DMS79 treated with DMSO at 0.1 percent for 48 hours (cell line): Measurements from ENCODE around the gene PLD6.

Experiments
- DNase-seq: peaks from one replicate; lab custom pipeline; 2025; lab: John Stamatoyannopoulos, UW

Gene PLD6

DNA sequence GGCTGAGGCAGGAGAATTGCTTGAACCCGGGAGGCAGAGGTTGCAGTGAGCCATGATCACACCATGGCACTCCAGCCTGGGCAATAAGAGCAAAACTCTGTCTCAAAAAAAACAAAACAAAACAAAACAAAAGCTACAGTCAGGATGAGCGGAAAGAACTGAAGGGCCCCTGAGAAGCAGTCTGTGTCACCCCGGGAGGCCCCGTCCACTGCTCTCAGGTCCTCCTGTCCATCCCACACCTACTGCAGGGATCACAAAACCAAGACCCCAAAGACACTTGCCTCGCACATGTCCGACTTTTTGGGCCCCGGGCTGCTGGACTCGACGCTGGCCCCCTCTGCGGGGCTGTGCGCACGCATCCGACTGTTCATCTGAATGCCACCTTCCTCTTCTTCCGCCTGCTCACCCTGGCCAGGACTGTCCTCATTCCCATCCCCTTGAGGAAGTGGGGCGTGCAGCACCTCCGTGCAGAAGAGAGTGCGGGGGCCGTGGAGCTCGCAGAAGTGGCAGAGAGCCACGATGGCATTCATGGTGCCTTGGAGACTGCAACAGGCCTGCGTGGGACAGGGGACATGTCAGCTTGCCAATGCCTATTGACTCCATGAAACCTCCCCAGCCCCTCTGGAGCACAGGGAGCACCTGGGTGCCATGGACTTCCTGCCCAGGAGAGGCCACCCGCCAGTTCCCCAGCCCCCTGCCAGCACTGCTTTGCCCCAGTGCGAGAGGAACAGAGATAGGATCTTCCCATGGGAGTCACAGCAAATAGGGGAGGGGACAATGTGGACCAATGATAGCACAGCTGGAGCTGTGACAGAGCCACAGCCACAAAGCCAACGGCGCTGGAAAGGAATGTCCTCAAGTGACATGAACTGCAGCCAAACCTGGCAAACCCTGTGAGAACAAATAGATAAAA is 21.7 kb upstream of the PLD6 start:
- no peak for DNase-seq

DNA sequence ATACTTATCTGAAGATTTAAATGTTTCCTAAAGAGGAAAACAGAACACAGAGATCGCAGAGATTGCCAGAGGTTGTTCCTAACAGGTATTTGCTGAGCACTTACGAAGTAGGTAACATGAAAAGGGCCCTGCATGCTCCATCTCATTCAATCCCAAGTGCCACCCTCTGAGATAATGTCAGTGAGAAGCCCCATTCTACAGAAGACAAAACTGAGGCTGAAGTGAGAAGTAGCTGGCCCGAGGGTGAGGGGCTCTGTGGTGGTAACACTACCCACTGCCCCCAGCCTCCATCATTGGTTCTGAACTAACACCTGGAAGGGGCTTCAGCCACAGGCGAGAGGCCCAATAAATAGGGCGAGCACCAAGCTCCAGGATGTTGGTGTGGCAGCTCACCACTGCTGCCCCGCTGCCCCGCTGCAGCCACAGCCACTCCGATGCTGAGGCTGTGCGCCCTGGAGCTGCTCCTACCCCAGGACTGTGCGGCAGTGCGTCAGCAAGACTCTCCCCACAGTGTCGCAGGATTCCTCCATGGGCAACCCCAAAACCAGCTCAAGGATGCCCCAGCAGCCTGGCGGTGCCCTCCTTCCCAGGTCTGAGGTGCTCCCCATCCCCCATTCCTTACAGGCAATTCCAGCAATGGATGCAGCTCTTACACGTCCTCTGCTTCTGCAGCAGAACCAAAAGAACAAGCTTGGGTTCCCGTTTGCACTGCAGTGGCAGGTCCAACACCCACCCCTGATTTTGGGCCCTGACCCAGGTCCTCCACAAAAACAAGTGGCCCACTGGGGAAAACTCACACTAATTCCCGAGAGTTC is 20.5 kb upstream of the PLD6 start:
- DNase-seq = no peak

DNA sequence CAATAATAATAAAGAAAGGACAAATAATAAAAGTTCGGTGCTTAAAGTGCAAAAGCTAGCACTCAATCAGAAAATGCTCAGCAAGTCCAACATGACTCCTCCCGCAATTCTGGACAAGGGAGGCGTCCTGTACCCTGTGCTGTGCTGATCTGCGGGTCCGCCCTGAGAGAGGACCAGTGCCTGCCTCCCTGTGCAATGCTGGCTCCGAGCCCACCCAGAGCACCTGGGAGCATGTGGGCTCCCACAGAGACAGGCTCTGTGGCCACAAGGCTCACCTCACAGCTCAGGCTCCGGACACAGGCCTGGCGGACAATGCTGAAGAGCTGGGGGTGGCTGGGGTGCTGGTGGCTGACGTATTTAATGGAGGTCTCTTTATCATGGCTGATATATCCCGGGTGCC is 19.8 kb upstream of the PLD6 start:
- no peak for DNase-seq

DNA sequence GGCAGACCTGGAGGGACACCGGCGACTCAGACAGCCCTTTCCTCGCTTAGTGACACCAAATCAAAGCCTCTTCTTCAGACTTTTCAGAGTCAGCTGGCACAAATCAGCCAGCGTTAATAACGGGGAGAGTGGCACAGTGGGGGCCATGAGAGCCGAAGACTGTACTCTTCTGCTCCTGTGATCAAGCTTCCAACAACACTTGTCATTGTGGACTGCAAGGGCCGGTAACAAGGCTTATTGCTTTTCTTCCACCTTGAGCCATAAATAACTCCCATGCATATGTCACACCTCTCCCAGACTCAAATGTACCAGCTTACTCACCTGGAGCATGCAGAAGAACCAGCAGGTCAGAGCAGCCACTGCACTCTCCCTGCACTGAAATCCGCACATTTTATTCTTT is 18.0 kb upstream of the PLD6 start:
- DNase-seq = no peak

- DNase-seq = no peak
These were observed 17.6 kb upstream of the PLD6 start for GRCh38 chr17:17223736-17224135.

DNA sequence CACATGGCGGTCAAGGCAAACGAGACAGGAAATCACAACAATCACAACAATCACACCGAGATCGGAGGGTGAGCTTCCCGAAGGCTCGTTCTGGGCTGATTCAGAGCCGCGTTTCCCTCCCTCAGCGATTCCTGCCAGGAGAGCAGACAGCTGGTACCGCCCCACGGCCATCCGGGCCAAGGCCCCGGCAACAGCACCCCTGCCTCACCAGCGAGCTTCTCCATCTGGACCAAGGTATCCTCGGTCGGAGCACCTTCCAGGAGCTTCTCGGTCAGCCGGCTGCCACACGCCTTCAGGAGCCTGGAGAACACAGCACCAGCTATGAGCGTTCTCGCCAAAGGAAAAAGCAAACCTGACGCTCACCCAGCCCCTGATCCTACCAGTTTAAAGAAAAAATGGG is 15.2 kb upstream of the PLD6 start:
- no peak for DNase-seq

- DNase-seq = no peak
These were observed 14.4 kb upstream of the PLD6 start for GRCh38 chr17:17220529-17220928.

GRCh38 chr17:17217995-17218394 is 11.9 kb upstream of the PLD6 start:
- no peak for DNase-seq

DNA sequence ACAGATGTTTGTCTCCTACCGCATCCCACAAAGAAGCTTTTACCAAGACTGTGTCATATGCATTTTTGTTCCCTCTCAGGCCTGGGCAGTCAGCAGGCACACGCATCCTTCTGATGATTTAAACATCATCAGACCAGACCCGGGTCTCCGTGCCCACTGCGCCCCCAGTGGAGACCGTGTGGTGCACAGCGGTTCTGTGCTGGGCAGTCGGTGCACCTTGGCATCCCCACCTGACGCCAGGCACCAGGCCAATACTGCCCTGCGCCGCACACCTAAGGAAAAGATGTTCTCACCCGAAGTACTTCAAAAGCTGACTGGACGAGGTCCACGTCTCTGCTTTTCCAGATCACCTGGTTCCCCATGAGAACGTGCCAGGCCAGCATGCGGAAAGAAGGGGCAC is 10.6 kb upstream of the PLD6 start:
- DNase-seq = no peak

DNA sequence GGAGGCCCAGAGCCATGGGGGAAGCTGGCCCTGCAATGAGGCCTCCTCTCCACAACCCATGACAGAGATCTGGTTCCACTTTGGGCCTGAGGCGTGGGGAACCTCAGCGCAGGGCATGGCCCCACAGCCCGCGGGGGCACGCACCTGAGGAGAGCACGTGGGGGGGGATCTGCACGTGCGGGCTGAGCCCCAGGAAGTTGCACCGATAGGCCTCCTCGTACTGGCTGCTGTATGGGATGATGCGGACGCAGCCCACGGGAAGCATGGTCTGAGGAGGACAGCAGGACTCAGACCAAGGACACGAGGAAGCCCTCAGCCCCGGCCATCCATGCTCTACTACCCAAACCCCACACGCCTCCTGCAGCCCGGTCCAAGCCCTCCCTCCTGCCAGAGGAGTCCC is 10.1 kb upstream of the PLD6 start:
- no peak for DNase-seq

DNA sequence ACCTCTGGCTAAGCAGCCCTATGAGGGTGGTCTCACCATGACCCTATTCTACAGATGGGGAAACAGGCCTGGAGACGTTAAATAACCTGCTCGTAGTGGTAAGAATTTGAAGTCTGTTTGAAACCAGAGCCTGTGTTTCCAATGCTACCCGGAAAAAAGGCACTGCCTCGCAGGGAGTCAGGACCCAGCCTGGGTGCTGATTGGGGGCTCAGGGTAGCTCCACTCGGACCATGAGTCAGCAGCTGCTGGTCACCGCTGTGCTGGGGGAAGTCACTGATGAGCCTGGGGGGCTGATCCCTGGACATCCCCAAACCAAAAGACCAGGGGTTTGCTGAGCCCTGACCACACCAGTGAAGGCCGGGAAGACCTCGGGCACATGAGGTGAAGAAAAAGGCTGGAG is 9.4 kb upstream of the PLD6 start:
- no peak for DNase-seq

- no peak for DNase-seq
These were observed 8.7 kb upstream of the PLD6 start for GRCh38 chr17:17214646-17215436.

DNA sequence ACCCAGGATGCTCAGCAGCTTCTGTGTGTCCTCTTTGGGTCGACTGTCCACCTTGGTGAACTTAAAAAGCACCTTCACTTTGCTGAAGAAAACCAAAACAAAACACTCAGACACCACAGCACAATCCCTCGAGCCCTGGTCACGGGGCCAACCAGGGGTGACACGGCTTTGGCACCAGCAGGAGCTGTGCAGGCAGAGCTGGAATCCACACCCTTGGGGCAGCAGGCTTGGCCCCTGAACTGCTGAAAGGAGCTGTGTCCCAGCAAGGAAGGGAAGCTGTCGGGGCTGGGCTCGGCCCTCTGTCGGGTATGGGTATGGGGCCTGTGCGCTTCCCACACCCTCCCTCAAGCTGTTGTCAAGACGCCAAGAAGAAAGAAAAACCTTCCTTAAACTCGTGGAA is 7.6 kb upstream of the PLD6 start:
- no peak for DNase-seq

GRCh38 chr17:17207998-17208397 is 1.9 kb upstream of the PLD6 start:
- DNase-seq = no peak

DNA sequence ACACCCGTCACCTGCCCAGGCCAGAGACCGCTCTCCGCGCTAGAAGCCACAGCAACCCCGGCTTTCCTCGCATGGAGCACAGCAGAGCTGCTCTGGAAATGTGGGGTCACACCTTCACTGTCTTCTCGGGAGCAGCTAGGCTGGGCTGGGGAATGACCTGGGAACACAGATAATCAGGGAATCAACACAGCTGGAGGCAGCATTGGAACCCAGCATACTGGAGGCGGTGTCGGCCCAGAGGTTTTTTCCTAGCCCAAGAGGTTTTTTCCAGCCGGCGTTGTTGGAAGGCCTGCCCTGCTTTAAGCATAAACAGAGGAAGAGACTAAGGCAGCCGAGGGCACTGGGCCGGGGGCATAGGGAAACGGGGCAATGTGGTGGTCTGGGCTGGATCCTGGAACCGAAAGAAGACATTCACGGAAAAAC is 791 bp upstream of the PLD6 start:
- DNase-seq = no peak

DNA sequence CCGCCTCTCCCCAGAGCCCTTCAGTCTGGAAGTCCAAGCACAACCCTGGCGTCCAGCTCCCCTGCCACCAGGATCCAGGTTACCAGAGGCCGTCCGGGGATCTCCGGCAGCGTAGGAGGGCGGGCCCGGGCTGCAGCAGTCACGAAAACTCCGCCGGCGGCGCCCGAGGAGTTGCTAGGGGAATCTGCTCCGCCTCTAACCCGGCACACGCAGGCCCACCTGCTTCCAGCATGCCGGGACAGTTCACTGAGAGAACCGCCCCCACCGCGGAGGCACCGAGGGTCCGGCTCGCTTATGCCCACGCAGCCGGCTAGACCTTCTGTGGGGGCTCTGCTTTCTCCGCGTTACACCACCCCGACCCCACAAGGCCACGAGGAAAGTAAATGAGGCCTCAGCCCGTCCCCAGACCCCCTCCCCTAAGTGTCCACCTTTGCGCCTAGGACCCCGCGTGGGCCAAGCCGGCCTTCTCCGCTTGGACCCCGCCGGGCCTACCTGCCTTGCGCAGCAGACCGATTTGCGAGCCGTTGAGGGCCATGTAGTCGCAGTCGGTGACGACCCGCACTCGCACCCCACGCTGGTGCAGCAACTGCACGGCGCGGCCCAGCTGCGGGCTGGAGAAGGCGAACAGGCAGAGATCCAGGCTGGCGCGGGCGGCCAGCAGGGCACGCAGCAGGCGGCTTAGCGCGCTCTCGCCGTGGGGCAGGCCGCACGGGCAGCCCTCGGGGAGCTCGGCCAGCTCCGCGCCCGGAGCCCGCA is 587 bp downstream of the PLD6 start:
- DNase-seq = peak; percentile 18

- DNase-seq = no peak
These were observed 1.4 kb downstream of the PLD6 start for GRCh38 chr17:17204635-17205231.

DNA sequence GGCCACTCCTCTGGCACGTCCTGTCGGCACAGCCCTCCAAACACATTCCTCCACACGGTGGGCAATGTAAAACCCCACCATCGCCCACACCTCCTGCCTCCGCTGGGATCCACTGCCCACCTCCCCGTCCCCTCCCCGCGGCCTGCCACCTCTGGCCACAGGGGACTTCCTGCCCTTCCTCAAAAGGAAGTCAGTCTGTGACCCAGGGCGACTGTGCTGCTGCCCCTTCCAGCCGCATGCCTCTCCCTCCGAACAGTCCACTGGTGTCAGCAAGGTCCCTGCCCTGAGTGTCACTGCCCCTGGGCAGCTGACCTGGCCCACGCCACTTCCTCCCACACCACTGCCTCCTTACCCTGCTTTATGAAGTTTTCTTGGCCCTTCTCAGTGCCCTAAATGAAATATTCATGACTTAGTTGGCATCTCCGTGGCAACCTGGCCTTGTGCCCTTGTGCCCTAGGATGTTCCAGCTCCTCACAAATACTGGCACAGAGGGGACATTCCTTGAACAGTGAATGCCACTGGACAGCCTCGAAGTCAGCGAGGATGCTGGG is 2.0 kb downstream of the PLD6 start:
- DNase-seq = no peak

GRCh38 chr17:17203173-17203730 is 2.9 kb downstream of the PLD6 start:
- no peak for DNase-seq

DNA sequence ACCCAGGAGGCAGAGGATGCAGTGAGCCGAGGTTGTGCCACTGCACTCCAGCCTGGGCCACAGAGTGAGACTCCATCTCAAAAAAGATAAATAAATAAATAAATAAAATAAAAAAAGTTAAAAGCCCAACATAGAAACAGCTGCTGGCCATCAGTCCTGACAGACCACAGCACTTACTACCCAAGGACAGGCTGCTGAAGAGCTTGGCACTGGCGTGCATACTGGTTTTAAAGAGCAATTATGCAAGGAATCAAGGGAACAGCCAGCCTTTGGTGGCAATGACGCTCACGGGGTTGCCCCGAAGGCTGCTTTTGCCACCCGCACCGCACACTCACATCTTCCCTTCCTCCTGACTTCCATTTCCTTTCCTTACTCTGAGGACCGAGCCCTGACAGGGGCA is 4.2 kb downstream of the PLD6 start:
- no peak for DNase-seq

DNA sequence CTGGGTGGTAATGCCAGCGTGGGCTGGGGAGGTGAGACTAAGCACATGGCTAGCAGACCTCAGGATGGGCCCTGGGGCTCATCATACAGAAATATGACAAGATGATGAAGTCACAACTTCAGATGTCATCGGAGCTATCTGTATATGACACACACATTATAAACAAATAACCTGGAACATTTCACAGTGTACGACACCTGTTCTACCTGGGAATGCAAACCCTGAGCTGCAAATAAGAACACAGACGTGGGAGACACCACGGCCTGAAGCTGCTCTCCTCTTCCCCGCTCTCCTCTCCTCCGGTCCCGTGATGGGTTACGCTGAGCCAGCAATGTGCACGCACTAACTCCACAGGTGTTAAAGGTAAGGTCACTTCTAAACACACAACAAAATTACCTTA is 4.9 kb downstream of the PLD6 start:
- DNase-seq = no peak
